NCI-H82 treated with DMSO at 0.1 percent for 48 hours (cell line): ENCODE results near the gene CTNNA2.

ENCODE experiments used
- DNase-seq: peaks from one replicate; lab custom pipeline; 2025; ENCODE audit not compliant: unreplicated experiment; lab: John Stamatoyannopoulos, UW

Gene CTNNA2

DNA sequence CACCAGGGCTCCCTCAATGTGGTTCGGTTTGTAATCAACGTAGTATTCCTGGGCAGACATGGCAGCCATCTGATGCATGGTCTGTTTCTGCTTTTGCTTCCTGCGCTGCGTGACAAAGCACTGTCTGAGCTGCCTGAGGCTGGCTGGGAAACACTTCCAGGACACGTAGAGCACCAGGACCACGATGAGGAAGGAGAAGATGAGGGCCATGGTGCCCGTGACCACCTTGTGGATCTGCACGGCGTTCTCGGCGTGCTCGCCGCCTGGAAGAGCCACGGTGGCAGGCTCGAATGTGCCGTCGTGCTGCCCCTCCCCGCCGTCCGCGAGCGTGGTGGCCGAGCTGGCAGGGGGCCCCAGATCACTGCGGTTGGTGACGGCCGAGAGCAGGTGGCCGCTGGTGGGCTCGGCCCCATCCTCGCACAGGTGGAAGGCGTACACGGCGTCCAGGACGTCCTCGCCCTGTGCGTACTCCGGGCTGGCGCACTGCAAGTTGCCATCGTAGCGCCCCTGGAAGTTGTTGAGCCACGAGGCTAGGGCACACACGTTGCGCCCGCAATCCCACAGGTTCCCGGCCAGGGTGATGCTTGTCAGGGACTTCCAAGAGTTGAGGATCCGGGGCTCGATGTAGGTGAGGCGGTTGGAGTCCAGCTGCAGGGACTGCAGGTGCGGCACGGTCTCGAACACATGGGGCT is 789.6 kb downstream of the CTNNA2 start:
- no peak for DNase-seq

DNA sequence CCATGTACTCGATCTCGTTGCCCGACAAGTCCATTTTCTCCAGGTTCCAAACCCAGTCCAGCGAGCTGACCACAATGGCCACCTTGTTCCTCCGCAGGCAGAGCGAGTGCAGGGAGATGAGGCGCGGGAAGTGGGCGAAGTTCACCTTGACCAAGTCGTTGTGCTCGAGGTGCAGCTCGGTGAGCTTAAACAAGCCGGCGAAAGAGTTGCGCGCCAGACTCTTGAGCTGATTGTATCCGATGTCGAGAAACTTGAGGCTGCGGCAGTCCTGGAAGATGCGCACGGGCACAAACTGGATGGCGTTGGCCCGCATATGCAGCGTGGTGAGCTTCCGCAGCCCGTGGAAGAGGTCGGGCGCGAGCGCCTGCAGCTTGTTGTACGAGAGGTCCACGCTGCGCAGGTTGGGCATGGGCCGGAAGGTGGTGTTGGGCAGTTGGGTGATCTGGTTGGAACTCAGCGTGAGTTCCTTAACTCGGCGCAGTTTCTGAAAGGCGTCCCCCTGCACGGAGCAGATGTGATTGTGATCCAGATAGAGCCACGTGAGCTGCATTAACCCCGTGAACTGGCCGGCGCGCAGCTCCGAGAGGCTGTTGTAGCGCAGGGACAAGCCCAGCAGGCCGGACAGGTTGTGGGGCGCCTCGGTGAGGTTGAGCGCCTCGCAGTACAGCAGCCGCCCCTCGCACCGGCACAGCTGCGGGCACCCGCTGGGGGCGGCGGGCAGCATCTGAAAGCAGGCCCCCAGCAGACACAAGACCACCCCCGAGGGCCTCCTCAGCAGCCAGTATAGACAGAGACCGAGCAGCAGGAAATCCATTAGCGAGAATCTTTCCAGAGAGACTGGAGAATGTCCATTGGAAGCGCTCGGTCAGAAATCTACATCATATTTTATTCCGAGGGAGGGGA is 790.4 kb downstream of the CTNNA2 start:
- DNase-seq = no peak

DNA sequence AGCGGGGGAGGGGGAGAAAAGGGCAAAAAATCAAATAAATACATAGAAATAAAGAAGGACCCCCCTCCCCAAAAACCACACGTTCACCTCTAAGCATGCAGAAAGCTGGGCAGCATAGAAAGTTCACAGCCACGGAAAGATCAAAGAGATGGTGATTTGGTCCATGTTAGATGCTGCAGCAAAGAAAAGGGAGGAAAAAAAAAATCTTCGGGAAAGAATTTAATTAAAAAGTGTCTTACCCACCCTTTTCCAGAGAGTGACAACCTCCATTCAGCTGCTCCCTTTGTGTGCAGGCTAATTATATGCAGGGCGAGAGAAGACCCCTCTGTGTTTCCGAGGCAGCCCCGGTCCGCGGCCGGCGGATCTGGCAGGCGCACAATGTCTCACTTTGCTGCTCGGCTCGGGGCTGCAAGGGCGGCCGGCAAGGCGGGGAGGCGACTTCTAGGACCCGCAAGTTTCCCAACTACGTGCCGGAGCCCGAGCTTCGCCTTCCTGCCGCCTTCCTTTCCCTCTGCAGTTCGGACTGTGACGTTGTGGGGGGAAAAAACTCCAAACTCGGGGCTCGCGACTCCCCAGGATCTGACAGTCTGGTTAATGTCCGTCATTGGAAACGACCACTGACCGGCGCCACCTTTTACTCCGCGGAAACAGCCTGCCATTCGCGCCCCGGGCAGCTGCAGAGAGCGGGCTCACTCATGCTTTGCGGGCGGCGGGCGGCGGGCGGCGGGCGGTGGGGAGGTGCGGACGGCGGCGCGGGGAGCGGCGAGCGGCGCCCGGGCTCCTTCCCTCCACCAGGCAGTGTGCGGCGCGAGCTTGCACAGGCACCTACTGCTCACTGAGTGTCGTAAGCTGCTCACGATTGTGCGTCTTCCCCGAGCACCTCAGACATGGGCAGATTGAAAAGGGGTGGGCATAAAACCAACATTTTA is 791.3 kb downstream of the CTNNA2 start, which contains the start of gene LRRTM1:
TSS of gene LRRTM1 (minus strand) at position 844 of the 929 bp plus-strand sequence. CDS start 933 bp downstream, outside the sequence.
- no peak for DNase-seq

DNA sequence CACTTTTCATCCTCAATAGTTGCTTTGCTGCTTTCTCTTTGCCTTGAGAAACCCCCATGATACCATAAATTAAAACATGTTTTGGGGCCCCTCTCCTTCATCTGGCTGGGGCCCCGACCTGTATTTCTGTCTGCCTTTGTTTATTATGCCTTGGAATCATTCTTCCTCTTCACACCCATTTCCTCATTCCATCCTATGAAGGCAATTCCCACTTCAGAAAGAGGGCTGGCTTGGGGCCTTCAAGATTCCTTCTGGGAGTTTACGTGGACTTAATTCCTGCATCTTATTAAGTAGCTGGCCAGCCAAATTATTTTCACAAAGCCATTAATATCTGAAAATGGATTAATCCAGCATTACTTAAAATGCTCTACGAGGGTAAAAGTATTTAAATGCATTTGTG is 798.5 kb downstream of the CTNNA2 start:
- DNase-seq = no peak

DNA sequence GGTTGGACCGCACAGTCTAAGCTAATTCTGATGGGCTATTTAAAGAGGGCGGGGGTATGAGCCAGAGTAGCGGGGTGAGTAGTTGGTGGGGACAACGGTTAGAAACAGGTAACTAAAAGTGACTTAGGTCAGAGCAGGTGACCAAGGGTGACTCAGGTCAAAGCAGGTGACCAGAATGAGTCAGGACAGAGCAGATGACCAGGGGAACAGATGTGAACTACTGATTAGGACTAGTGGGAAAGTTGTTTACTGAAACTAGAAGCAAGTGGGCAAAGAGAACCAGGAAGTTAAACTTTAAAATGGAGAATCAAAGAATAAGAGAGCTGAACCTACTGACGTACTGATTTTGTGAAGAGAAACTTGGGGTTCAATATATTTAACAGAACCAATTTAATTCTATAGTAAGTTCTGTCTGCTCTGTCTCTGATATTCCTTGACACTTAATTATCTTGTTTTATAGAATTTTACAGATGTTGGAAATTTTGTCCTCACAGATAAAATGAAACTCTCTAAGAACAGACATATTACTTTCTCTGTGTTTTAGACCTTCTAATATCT is 799.5 kb downstream of the CTNNA2 start:
- no peak for DNase-seq

DNA sequence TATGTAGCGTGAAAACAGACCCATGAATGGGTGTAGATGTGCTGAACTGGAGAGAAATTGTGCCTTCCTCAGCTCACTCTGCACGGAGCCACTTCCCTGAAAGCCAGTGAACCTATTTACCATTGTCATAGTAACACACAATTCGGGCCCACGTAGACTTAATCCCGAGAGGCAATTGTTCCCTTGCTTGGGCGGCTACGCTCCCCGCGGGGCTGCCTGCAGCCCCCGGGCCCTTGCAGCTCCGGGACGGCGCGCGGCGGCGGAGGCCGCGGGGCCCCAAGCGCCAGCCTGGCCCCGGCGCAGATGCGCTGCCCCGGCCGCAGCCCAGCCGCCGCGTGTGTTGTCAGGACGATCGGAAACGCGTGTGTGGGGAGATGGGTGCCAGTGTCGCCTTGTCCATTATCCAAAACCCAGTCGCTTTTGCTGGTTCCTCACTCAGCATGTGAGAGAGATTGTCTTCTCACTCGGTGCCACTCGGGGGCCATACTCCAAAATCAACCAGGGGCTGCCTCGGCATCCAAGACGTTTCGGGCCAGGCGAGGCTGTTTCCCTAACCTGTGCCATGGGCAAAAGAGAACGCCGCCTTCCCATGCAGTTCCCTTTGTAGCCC is 809.6 kb downstream of the CTNNA2 start:
- DNase-seq = no peak

DNA sequence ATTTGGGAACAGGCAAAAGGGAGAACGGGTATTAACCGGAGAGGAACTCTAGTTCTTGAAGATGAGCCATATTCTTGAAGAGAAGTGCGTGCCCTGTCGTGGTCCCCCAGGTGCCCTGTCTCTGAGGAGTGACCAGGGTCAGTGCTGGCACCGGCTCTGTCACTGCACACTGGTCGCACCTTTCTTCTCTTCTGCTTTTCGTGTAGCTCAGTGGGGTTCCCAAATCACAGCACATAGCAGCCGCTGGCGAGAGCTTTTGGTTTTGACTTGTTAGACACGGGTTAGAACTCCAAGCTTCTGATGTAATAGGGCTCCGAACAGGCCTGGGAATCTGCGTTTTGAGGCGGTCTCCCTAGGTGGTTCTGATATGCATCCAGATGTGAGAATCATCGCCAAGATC is 810.1 kb downstream of the CTNNA2 start:
- DNase-seq = no peak

DNA sequence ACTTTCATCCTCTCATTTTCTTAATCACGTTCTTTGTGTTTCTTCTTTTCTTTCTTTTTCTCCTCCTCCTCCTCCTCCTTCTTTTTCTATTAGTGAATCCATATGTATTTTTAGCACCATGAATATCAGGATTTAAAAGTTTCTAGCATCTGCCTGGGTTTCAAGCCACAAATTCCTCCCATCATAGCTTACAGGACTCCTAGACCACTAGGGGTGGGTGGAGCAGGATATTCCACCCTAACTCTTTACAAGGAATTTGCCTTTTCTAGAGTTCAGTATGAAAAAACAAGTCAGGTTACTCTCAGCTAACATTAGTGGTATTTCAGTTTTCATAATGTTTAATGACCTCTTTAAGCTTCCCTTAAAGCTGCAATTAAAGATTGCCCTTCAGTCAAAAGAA is 810.8 kb downstream of the CTNNA2 start:
- no peak for DNase-seq

DNA sequence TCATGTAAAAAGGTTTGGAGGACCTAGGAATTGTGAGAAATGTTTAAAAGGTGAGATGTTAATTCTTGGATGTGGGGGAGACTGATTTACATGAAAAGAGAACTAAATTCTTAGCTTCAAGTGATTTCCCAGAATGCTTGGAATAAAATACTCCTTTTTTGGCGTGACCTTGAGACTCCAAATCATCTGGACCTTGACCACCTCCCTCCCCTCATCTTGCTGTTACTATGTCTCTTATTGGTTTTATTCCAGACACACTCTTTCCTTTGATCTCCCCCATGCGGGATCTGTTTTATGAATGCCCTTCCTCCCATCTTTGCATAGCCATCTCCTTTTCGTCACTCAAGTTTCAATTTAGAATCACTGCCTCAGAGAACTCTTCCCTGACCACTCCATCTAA is 811.7 kb downstream of the CTNNA2 start:
- no peak for DNase-seq

DNA sequence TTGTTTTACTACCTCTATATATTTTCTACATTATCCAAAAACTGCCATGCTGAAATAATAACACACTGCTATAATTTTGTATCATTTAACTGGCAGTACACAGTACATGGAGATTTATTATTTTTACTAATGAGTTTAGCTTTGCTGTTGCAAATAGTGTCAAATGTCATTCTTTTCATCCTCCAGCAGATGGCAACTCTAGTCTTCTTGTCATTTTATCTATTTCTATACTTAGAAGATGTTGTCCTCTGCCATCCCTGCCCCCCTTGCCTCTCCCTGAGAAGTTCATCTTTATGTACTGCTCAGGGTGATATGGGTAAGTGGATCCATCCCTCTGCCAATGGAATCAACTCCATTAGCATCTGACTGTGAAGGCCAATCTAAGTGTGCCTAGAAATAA is 813.4 kb downstream of the CTNNA2 start:
- peak; percentile 80 for DNase-seq

DNA sequence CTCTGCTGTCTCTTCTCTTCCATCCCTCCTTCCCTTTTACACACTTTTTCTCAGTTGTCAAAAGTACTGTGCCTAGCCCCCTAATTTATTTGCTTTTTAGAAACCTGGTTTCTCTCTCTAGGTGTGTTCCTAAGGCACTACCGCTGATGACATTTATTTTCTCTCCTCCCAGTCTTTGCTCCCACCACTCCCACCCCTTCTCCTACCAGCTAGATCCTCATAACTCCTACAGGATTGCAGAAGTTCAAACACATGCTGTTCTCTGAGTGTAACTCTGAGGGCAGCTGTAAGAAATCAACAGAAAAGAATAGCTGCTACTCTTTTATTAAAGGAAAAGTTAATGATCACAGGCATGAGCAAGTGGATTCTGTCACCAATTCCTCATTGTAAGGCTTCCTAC is 814.0 kb downstream of the CTNNA2 start:
- DNase-seq = no peak

DNA sequence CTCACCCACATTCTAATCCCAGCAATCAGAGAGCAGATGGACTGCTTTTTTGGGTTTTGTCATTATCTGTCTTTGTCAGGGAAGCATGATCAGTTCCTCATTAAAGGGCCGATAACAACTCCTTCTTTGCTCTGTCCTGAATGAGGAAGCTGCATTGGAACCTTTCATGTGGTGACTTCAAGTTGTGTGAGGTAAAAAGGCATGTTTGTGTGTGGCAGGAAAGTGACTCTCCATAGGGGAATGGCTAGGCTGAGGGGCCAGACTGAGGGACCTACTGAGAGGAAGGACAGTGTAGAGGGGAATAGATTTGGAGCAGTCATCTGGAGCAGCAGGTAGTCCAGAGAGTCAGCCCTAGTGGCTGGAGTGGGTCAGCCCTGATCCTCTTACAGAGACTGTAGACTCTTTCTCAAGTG is 815.3 kb downstream of the CTNNA2 start:
- DNase-seq = peak; percentile 18

DNA sequence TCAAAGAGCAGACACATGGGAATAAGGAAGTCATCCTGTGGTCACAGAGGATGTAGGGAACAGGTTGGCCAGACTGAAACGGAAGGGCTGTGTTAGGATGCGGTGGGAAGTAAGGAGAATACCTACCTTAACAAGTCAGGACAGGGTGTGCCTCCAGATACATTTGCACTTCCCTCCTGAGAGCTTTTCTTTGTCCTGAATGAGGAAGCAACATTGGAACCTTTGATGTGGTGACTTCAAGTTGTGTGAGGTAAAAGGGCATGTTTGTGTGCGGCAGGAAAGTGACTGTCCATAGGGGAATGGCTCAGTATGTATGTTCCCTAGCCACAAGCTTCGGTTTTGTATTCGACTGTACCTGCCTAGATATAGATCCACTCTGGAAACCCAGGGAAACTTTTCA is 816.6 kb downstream of the CTNNA2 start:
- no peak for DNase-seq

DNA sequence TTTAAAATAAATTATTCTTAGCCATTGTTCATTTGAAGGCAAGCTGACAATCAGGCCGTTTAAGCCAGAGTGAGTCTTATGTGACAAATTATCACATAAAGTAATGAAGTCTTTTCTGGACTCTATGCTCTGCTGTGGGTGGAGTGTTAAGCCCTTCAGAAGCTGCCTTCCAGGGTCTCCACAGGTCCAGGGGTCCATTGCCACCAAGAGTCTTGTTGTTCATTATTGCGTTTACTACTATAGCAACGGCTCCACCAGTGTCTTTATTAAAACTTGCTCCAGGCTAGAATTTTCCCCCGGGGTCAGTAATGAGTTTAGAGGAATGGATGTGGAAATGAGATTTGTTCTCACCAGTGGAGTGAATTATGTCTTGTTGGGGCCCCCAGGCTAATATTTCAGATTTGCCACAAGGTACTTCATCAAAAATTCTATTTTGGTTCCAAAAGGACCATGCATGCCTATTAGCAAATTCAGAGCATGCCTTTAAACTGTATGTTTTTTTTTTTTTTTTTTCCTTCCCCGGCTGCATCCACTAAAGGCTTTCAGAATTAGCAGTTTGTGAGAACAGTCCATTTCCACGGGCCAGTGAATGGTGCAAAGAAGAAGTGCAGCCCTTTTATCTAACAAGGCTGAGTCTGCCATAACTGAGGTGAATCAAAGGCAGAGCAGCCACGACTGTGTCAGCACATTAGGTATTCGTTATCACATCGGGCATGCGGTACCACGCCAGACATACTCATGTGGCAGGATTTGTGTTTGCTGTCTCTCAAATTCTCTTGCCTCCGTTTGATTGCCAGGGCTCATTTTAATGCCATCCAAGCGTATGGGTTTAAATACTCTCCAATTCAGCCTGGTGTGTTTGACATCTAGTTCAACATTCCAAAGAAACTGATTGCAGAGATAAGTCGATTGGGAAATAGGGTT is 817.9 kb downstream of the CTNNA2 start:
- no peak for DNase-seq

DNA sequence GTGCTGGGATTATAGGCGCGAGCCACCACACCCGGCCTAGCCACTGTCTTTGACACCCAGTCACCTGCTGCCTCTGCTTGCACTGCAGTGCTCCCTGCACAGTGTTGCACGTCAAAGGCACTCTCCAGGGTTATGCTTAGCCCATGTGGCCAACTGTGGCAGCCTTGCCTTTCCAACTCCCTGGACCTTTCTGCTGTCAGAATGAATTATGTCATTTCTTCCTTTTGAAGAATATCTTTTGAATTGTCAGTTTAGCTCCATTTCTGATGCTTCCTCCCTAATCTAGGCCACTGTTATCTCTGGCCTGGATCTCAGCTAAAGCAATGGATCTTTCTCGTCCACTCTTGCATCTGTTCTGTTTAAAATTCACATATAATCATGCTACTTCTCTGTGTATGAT is 821.0 kb downstream of the CTNNA2 start:
- DNase-seq = no peak

DNA sequence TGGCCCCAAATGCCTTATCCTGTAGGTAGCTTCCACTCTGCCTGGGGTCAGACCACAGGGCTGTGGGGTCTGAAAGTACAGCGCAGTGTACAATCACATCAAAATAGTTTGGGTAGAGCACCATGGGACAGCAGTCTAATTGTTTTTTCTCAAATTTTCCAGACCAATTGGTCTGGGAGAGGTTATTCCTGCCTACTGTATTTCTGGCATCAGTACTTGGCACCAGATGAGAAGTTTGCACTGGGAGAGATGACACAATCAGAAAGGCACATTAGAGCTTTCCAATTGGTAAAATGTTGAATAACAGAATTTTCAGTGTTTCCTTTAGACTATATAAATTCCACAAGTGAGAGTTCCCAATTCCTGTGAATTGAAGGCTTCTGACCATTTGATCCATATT is 822.6 kb downstream of the CTNNA2 start:
- no peak for DNase-seq

DNA sequence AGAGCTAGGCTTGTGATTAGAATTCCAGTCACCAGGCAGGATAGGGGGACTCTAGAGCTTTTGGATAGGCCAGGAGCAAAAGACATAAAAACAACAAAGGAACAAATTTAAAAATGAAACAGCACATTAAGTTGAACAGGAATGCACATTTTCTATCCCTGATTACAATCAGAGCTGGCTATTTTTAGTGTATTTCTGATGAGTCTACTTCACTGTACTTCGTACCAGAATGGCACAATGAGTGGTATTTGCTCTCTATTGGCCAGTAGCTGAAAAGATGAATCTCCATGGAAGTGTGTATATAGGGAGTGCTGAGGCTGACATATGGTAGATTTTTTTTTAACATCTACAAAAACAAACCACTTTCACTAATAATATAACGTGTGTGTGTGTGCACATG is 825.9 kb downstream of the CTNNA2 start:
- DNase-seq = no peak

DNA sequence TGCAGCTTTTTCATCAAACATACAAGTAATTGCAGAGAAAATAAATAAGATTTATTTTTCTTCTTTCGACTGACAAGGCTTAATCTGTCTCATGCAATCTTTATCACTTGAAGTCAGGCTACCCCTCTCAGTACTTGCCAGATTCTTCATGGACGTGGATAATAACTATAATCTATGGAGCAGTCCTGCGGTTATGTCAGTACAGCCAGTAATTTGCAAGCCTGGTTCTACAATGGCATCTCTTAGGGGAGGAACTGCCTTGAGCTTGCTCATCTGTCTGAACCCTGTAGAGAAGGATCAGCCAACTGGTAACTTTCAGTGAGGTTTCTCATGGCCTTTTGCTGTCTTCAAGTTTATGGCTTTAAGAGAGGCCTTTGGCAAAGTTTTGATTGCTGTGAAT is 827.2 kb downstream of the CTNNA2 start:
- DNase-seq = no peak

DNA sequence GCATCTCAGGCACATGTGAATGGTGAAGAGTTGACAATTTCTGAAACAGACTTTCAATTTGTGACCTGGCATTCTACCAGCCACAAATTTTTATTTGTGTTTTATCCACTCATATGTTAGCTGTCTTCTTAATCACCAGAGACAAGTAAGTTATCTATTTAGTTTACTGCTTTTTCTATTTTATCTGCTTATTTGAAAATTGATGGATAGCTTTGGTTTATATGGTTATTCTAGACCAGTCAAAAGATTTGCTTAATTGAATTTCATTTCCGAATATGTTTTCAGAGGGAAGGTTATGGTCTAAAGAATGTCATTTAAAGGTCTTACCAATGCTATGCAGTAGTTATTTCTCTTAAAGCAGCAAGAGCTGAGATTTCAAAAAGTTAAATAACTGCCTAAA is 835.2 kb downstream of the CTNNA2 start:
- DNase-seq = no peak
